T-helper 9 cell (primary cell): Measurements from ENCODE around the gene COL25A1.
"Not testable (repeated sequence)": the region's sequence is repeated elsewhere in the genome, so short reads cannot be mapped to it uniquely, and the experiment has no call there.

Experiments used
- DNase-seq: peaks from one replicate; pipeline ENCODE4 v3.0.0-alpha.2; 2020

COL25A1 gene

DNA sequence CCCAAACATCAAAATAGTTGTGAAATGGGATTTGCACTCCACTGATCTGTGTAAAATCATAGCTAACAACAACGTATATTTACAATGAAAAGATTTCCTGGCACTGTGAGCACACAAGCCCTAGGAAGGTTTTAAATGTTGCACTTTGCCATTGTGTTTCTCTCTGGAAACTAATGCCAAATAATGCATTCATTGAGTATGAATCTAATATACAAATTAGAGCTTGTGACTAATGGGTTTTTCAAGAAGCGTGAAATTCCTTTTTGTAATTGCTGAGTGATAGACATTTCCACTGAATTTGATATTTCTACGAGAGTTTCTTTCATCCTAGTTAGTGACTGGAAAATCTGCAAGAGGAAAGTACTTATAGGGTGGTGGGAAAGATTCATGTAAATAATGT, 135.9 kb downstream of the COL25A1 start:
- no peak for DNase-seq

DNA sequence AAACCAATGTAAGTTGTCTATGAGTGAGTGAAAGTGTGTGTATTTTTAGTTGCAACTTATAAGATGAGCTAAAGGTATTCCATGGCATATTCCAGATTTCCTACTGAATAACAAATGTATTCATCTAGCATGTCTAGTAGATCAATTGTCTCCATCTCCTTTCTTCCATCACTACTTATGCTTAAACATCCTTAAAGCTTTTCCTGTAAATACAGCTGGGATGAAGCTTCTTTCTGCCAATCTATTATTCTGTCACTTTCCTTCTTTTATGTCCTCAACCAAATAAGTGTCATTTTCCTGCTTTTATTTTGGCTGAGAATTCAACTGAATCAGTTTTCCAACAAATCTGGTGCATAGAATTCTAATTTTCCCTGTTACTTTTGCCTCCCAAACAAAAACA, 136.3 kb downstream of the COL25A1 start:
- DNase-seq, result no peak

DNA sequence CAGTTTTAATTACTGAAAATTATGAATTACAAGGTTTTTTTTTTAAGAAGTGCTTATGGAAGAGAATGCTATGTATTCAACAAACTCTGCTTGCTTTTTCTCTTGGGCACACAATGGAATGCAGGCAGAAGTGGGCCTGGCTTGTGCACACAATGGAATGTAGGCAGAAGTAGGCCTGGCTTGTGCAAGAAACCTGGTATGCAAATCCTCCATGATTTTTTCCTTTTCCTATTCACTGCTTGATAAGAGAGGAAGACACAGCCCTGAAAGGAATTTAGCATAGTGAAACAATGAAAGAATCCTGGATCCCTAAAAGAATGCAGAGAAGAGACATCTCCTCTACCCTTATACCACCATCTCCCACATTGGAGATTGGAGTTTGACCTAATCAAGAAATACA, 138.4 kb downstream of the COL25A1 start:
- no peak for DNase-seq

DNA sequence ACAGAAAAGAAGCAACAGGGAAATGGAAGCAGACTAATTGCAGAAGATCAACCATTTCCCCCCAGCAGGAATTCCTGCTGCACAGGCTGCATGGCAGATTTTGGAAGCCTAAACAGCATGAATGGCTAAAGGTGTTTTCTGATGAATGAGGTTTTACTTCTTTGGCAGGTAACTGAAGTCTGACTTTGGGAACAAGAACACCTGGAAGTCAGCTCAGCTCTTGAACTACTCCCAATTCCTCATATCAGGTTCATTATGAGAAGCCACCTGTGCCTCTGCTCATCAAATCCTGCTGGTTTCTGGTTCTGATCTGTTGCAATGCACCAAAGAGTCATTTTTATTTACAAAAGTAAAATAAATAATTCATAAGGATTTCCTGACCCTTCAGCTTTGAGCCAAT, 139.0 kb downstream of the COL25A1 start:
- DNase-seq, result no peak

DNA sequence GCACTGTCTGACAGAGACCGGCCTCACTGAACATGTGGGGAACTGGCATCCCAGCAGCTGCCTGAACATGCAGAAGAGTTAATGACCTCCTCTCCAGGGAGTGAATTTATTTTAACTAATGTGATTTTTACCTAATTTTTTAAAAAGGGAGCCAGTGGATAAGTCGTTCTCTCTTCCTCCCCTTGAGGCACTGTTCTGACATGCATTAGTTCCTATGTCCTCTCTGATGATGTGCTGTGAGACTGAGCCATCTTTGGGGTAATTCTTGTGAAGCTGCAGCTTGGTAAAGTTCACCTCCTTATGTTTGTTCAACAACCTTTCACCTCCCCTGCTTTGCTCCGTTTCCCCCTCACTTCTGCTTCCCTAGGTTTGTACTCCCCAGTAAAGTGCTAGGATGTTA, 139.7 kb downstream of the COL25A1 start:
- DNase-seq, result no peak

DNA sequence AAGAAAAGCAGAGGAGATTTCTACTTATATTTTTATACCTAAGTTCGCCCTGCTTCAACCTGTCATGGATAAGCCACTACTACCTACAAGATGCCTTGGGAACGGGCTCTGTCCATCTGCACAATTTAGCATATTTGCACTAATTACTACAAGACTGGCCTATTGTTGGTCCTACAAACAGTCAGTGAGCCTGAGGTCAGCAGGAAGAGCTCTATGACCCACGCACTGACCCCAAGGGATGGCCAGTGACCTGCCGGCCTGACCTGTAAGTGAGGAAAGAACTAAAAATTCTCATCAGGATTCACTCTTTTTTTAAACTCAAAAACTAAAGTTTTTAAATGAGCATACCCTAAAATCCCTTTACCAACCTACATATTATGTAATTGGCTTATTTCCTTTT, 142.0 kb downstream of the COL25A1 start:
- no peak for DNase-seq

- no peak for DNase-seq
Measured at GRCh38 chr4:109157696-109158095, 144.8 kb downstream of the COL25A1 start.

DNA sequence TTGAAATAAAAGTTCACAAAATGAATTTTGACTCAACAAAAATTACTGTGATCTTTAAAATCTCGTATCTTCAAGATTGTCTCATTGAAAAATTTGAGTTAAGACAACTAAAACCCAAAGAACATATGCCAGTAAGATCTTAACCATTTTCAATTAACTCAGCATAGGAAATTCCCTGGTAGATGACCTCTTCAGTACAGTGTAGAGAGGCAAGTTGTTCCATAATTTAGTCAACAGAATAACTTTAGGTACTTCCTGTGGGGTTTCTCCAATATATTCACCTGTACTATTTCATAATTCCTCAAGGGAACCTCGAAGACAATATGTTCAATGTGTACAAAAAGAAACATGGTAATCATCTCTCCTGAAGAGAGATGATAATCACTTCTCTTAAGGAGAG, 145.3 kb downstream of the COL25A1 start:
- no peak for DNase-seq

DNA sequence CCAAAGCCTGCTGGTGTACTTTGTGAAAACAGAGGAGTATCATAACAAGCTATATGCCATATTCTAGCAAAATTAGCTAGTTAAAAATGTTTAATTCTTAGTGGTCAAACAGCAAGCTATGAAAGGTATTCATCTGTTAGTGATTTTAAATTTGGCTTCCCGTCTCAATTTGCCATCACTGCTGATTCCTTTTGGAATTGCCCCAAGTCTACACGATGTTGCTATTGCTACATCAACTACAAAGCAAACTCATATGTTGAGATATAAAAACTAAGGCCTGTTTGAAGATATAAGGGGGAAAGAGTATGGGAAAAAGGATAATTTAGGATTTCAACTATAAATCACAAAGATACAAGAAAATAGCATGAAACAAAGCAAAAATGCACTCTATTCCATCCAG, 146.1 kb downstream of the COL25A1 start:
- no peak for DNase-seq

GRCh38 chr4:109155682-109156283, 146.7 kb downstream of the COL25A1 start:
- DNase-seq, result no peak

GRCh38 chr4:109155084-109155483, 147.4 kb downstream of the COL25A1 start:
- DNase-seq, result no peak

GRCh38 chr4:109154424-109154823, 148.0 kb downstream of the COL25A1 start:
- no peak for DNase-seq

GRCh38 chr4:109149836-109150235, 152.6 kb downstream of the COL25A1 start:
- no peak for DNase-seq

- DNase-seq, result no peak
Measured at GRCh38 chr4:109148577-109149075, 153.8 kb downstream of the COL25A1 start.

- DNase-seq, result no peak
Measured at GRCh38 chr4:109147135-109147534, 155.3 kb downstream of the COL25A1 start.

GRCh38 chr4:109146499-109146898, 156.0 kb downstream of the COL25A1 start:
- DNase-seq, result no peak

- not testable (repeated sequence) for DNase-seq
Measured at GRCh38 chr4:109138125-109138524, 164.3 kb downstream of the COL25A1 start.

DNA sequence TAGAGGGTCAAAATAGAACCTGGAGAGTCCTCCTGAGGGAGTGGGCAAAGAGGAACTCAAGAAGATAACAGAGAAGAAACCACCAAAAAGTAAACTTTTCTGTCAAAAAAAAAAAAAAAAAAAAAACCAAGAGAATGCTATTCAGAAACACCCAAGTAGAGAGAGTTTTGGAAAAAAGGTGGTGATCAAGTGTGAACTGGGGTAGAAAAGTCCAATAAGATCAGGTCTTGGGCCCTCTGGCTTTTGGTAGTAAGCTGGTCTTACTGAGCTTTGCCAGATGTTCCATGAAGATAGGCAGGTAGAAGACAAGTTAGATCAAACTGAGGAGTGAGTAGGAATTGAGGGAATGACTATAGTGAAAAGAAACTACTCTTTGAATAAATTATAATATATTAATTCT, 167.5 kb downstream of the COL25A1 start:
- no peak for DNase-seq

- DNase-seq, result no peak
Measured at GRCh38 chr4:109134268-109134667, 168.2 kb downstream of the COL25A1 start.

DNA sequence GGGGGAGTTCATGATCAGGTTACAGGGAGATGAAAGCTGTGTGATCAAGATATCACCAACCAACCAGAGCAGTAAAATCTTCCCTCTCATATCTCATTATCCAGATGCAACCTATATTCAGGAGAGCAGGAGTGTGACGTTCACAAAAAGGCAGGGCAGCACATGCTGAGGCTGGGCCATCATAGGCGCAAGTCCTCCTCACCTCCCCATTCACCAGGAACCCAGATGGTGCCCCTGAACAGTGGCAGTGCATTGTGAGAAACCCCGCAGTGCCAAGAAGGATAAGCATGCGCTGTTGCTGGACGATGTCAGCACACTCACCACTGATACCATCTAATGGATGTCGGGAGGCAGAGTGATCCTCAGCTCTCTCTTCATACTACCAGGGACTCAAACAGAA, 170.9 kb downstream of the COL25A1 start:
- no peak for DNase-seq

DNA sequence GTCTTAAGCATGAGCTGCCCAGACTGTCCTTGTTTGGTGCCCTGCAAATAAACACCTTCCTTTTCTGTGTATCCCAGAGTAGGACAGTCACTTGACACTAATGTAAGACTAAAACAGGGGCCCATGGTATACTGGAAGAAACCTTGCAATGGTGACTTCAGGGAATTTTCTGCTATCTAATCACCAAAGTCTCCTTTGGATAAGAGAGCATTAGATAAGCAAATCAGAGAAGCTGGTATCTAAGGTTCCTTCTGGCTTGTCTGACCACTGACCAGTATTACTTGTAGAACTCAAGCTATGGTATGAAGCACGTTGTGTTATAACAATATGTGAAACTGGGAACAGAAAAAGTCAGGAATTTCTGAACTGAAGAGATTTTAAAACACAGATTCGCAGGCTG, 173.9 kb downstream of the COL25A1 start:
- no peak for DNase-seq

GRCh38 chr4:109127866-109128265, 174.6 kb downstream of the COL25A1 start:
- no peak for DNase-seq

DNA sequence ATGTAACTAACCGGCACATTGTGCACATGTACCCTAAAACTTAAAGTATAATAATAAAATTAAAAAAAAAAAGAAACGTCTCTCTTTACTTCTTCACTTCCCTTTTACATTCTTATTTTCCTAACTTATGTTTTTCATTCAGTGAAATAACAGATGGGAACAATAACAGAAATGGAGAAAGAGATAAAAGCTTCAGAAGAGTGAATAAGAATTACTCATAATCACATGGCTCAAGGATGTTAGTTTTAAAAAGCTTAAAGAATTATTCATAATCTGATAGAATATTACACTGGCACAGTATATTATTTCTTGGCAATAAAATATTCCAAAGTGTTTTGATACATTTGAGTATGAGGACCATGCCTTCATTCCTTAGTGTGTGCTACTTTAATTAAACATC, 175.6 kb downstream of the COL25A1 start:
- no peak for DNase-seq

DNA sequence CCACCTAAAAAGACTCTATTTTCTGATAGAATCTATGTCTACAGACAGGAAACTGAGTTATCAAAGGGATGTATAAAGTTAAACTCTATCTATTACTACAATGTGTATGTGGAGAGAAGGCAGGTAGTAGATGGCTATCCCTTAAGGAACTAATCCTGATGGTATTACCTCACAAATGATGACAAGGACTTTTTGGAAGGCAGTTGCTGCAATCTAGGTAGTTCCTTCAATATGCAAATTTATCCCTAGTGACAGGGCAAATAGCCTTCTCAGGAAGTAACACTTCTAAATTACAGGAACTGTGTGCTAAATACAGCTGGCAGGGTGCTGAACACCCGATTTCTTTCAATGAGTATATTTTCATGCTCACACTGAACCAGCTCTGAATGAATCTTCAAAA, 177.4 kb downstream of the COL25A1 start:
- DNase-seq, result no peak

- no peak for DNase-seq
Measured at GRCh38 chr4:109123951-109124350, 178.5 kb downstream of the COL25A1 start.
